ENCODE results near the gene FHAD1. TPM values are rescaled to one million over a fixed set of nuclear protein-coding genes. Genes with fewer than 3 reads are reported as not detected.

Gene FHAD1
- total RNA-seq, 2 experiments from 2014 or later = not detected

DNA sequence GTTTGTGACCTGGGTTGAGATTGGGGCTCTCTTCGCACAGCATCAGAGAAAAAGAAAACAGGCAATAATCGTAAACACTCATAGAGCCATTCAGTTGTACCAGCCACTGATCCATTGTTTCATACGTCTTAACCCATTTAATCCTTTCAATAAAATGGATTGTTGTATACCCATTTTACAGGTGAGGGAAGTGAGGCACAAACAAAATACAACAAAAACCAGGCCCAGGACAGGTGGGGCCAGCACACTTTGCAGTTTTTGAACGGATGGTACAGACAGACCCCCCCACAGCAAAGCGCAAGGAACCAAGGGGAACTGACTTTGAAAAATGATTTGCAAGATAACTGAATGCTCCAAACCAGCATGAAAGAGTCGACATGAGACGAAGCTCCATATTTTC lies 4.3 kb upstream of the FHAD1 start:
- Histone ChIP-seq H3K27me3 (ENCODE audit: control insufficient read depth in 1 of 2, insufficient read depth in 2 of 2, low read length in 2 of 2) (peaks cover 24 to 26% of the 10 kb centered on the region in 2 experiments), H3K27ac (ENCODE audit: low read depth in 1 of 2, low read length in 2 of 2) (no peak overlapping the region), H3K4me3 (ENCODE audit: low read length) (no peak overlapping the region), H3K4me1 (ENCODE audit: insufficient read depth, low read length) (peaks cover 11% of the 10 kb centered on the region), H3K36me3 (ENCODE audit: insufficient read depth, low read length) (no peaks in the 10 kb centered on the region), H3K9me3 (ENCODE audit: control insufficient read depth in 1 of 2, insufficient read depth in 1 of 2, low read length in 2 of 2) (peaks cover 0 to 6% of the 10 kb centered on the region in 2 experiments)
- TF ChIP-seq, protein P1, sequence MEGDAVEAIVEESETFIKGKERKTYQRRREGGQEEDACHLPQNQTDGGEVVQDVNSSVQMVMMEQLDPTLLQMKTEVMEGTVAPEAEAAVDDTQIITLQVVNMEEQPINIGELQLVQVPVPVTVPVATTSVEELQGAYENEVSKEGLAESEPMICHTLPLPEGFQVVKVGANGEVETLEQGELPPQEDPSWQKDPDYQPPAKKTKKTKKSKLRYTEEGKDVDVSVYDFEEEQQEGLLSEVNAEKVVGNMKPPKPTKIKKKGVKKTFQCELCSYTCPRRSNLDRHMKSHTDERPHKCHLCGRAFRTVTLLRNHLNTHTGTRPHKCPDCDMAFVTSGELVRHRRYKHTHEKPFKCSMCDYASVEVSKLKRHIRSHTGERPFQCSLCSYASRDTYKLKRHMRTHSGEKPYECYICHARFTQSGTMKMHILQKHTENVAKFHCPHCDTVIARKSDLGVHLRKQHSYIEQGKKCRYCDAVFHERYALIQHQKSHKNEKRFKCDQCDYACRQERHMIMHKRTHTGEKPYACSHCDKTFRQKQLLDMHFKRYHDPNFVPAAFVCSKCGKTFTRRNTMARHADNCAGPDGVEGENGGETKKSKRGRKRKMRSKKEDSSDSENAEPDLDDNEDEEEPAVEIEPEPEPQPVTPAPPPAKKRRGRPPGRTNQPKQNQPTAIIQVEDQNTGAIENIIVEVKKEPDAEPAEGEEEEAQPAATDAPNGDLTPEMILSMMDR (IDR thresholded peaks at IDR 0.05) = no peak
- no peak for ATAC-seq (ENCODE audit: poor library complexity)
- ChIA-PET POLR2A (no interaction called here), CTCF (no interaction called here)
- intact Hi-C loops (cut with DNase I, micrococcal nuclease) = no loop called here
- Mint-ChIP-seq H3K4me3 (no peak overlapping the region), H3K36me3 (ENCODE audit: low read depth) (no peaks in the 10 kb centered on the region), H3K27ac (no peak overlapping the region), H3K4me1 (ENCODE audit: low read depth) (peaks cover 16% of the 10 kb centered on the region), H3K27me3 (peaks cover 55% of the 10 kb centered on the region), H3K9me3 (no peaks in the 10 kb centered on the region)
- DNase-seq = no peak

DNA sequence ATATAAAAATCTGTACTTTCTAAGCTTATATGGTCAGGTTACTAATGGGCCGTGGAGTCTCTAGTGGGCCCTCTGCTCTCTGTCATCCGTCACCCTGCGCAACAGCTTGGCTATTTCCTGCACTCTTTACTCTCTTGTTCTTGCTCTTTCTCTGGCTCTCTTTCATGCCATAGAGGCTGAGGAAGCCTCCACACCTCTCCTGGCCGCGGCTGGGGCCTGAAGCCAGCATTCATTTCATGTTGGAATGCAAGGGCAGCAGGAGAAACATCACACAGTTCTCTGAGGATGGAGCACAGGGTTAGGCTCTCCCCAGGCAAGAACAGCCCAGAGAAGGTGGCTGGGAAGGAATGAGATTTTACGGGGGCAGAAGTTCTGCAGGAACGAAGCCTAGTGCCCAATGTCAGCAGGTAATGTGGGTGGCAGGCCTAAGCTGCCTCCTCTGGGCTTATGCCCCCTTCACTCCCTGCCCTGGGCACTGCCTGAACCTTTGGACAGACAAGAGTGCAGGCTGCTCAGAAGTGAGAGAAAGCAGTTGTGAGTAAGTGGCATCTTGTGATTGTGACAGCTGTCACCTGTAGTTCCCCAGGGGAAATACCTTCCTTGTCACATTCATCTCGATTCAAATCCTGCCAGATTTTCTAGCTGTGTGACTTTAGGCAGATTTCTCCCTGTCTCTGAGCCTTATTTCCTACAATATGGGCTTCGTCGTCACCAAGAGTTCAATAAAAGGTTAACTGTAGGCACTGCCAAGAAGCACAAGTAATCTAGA lies 3.6 kb upstream of the FHAD1 start:
- Histone ChIP-seq H3K4me3 (ENCODE audit: low read length) (no peak overlapping the region), H3K4me1 (ENCODE audit: insufficient read depth, low read length) (peaks cover 13% of the 10 kb centered on the region), H3K27me3 (ENCODE audit: control insufficient read depth in 1 of 2, insufficient read depth in 2 of 2, low read length in 2 of 2) (peaks cover 24 to 28% of the 10 kb centered on the region in 2 experiments), H3K36me3 (ENCODE audit: insufficient read depth, low read length) (no peaks in the 10 kb centered on the region), H3K27ac (ENCODE audit: low read depth in 1 of 2, low read length in 2 of 2) (no peak overlapping the region), H3K9me3 (ENCODE audit: control insufficient read depth in 1 of 2, insufficient read depth in 1 of 2, low read length in 2 of 2) (peaks cover 0 to 6% of the 10 kb centered on the region in 2 experiments)
- POLR2A ChIA-PET = no interaction called here
- H3K36me3 Mint-ChIP-seq (ENCODE audit: low read depth) = no peaks in the 10 kb centered on the region
- peaks cover 59% of the 10 kb centered on the region for H3K27me3 Mint-ChIP-seq
- TF ChIP-seq, protein P1 (IDR thresholded peaks at IDR 0.05) = no peak
- H3K27ac Mint-ChIP-seq = no peak overlapping the region
- peaks cover 22% of the 10 kb centered on the region for H3K4me1 Mint-ChIP-seq (ENCODE audit: low read depth)
- intact Hi-C loops (cut with DNase I, micrococcal nuclease) = no loop called here
- no peak overlapping the region for H3K4me3 Mint-ChIP-seq
- H3K9me3 Mint-ChIP-seq = no peaks in the 10 kb centered on the region
- no peak for ATAC-seq (ENCODE audit: poor library complexity)
- DNase-seq = no peak
- CTCF ChIA-PET = no interaction called here

GRCh38 chr1:15244813-15245212 lies 2.2 kb upstream of the FHAD1 start:
- CTCF ChIA-PET = no interaction called here
- no peak overlapping the region for H3K27ac Mint-ChIP-seq
- no peak for ATAC-seq (ENCODE audit: poor library complexity)
- Histone ChIP-seq H3K4me1 (ENCODE audit: insufficient read depth, low read length) (peaks cover 23% of the 10 kb centered on the region), H3K4me3 (ENCODE audit: low read length) (no peak overlapping the region), H3K36me3 (ENCODE audit: insufficient read depth, low read length) (no peaks in the 10 kb centered on the region), H3K27ac (ENCODE audit: low read depth in 1 of 2, low read length in 2 of 2) (no peak overlapping the region), H3K9me3 (ENCODE audit: control insufficient read depth in 1 of 2, insufficient read depth in 1 of 2, low read length in 2 of 2) (peaks cover 0 to 6% of the 10 kb centered on the region in 2 experiments), H3K27me3 (ENCODE audit: control insufficient read depth in 1 of 2, insufficient read depth in 2 of 2, low read length in 2 of 2) (peaks cover 23 to 28% of the 10 kb centered on the region in 2 experiments)
- H3K9me3 Mint-ChIP-seq = no peaks in the 10 kb centered on the region
- no peaks in the 10 kb centered on the region for H3K36me3 Mint-ChIP-seq (ENCODE audit: low read depth)
- peaks cover 31% of the 10 kb centered on the region for H3K4me1 Mint-ChIP-seq (ENCODE audit: low read depth)
- no peak for DNase-seq
- TF ChIP-seq, protein P1 (IDR thresholded peaks at IDR 0.05) = no peak
- POLR2A ChIA-PET = no interaction called here
- peaks cover 65% of the 10 kb centered on the region for H3K27me3 Mint-ChIP-seq
- intact Hi-C loops (cut with DNase I, micrococcal nuclease) = no loop called here
- H3K4me3 Mint-ChIP-seq = no peak overlapping the region

Data from CD4-positive, alpha-beta T cell (primary cell).